ENCODE measurements around the gene METTL13. TPM values are rescaled to one million over a fixed set of nuclear protein-coding genes. Genes with fewer than 3 reads are reported as not detected.

Gene METTL13
- total RNA-seq, 4 donors from 2014 or later = 19.9 to 23.8 (median 22.7) TPM

DNA sequence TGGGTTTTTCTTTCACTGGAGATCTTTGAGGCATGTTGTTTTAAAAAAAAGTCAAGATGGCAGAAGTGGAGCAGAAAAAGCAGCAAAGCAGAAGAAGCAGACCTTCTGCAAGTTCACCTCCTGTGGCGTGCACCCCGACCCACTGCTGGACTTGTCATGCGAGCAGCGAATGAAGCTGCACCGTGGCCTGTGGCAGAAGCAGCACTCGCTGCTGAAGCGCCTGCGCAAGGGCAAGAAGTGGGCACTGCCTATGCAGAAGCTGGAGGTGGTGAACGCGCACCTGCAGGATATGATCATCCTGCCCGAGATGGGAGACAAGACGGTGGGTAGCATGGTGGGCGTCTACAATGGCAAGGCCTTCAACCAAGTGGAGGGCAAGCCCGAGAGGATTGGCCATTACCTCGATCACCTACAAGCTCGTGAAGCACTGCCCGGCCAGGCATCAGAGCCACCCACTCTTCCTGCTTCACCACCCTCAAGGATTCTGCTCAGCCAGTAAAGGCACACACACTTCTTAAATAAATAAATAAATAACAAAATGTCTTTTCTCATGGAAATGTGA lies 22.1 kb downstream of the METTL13 start:
- TF ChIP-seq CTCF (IDR thresholded peaks at IDR 0.05) (no peak), POLR2A (IDR thresholded peaks at IDR 0.05) (no peak)
- no peaks in the 10 kb centered on the region for H3K27me3 ChIP-seq
- WGBS, 2 donors = 89 to 90% methylated on average over 16 to 17 of the region's 17 CpGs
- H3K27ac ChIP-seq = no peak overlapping the region
- no peak for DNase-seq
- no peaks in the 10 kb centered on the region for H3K9me3 ChIP-seq
- H3K4me1 ChIP-seq = peaks cover 11 to 17% of the 10 kb centered on the region in 2 donors
- intact Hi-C loops (cut with DNase I) = no loop called here
- H3K36me3 ChIP-seq = no peaks in the 10 kb centered on the region
- no peak overlapping the region for H3K4me3 ChIP-seq (replicated peaks in 1 of 3)

- Histone ChIP-seq H3K9me3 (no peaks in the 10 kb centered on the region), H3K27ac (no peak overlapping the region), H3K36me3 (no peaks in the 10 kb centered on the region), H3K4me1 (peaks cover 4 to 7% of the 10 kb centered on the region in 2 donors), H3K27me3 (no peaks in the 10 kb centered on the region), H3K4me3 (replicated peaks in 1 of 3) (no peak overlapping the region)
- no peak for TF ChIP-seq CTCF (IDR thresholded peaks at IDR 0.05)
- no peak for TF ChIP-seq POLR2A (IDR thresholded peaks at IDR 0.05)
- intact Hi-C loops (cut with DNase I) = no loop called here
- 73 to 75% methylated on average over 9 of the region's 9 CpGs for WGBS, 2 donors
- DNase-seq = no peak
Observed at GRCh38 chr1:171805395-171806115, 24.1 kb downstream of the METTL13 start.

- no peak for DNase-seq
- TF ChIP-seq POLR2A (IDR thresholded peaks at IDR 0.05) (no peak), CTCF (IDR thresholded peaks at IDR 0.05) (no peak)
- Histone ChIP-seq H3K4me3 (replicated peaks in 1 of 3) (no peak overlapping the region), H3K27ac (no peak overlapping the region), H3K27me3 (no peaks in the 10 kb centered on the region), H3K36me3 (no peaks in the 10 kb centered on the region), H3K9me3 (no peaks in the 10 kb centered on the region), H3K4me1 (no peaks in the 10 kb centered on the region)
- 92 to 95% methylated on average over 4 of the region's 4 CpGs for WGBS, 2 donors
- intact Hi-C loops (cut with DNase I) = no loop called here
Observed at GRCh38 chr1:171807556-171807955, 26.1 kb downstream of the METTL13 start.

DNA sequence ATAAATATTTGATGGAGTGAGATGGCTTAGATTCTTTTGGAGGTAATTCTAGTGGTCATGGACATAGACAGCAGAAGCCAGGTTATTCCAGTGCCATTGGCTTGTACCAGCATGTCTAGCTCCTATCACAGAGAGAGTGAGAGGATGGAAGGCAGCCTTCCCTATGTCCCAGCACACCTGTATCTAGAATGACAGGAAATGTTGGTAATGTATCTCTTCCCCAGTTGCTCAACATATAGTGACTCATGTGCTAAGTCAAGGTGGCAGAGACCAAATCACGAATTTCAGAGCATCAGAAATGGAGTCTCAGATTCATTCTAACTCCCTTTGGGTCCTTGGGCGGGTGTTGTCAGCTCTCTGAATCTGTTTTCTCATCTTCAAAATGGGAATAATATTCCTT lies 28.4 kb downstream of the METTL13 start:
- Histone ChIP-seq H3K9me3 (no peaks in the 10 kb centered on the region), H3K27ac (no peak overlapping the region), H3K27me3 (no peaks in the 10 kb centered on the region), H3K36me3 (no peaks in the 10 kb centered on the region), H3K4me1 (peaks cover 0 to 4% of the 10 kb centered on the region in 2 donors), H3K4me3 (replicated peaks in 1 of 3) (no peak overlapping the region)
- intact Hi-C loops (cut with DNase I) = no loop called here
- WGBS, 2 donors = 70 to 85% methylated on average over 2 of the region's 2 CpGs
- TF ChIP-seq POLR2A (IDR thresholded peaks at IDR 0.05) = no peak
- no peak for TF ChIP-seq CTCF (IDR thresholded peaks at IDR 0.05)
- no peak for DNase-seq

- Histone ChIP-seq H3K27me3 (no peaks in the 10 kb centered on the region), H3K36me3 (no peaks in the 10 kb centered on the region), H3K27ac (no peak overlapping the region), H3K4me1 (peaks cover 0 to 4% of the 10 kb centered on the region in 2 donors), H3K4me3 (replicated peaks in 1 of 3) (no peak overlapping the region), H3K9me3 (no peaks in the 10 kb centered on the region)
- DNase-seq = no peak
- TF ChIP-seq POLR2A (IDR thresholded peaks at IDR 0.05) (no peak), CTCF (IDR thresholded peaks at IDR 0.05) (no peak)
- intact Hi-C loops (cut with DNase I) = no loop called here
Observed at GRCh38 chr1:171811672-171812071, 30.2 kb downstream of the METTL13 start.

Measured in thyroid gland (tissue), 4 donors.